HG02763 (cell line): ENCODE results near the gene UCP2.
"Not testable (repeated sequence)": the region's sequence is repeated elsewhere in the genome, so short reads cannot be mapped to it uniquely, and the experiment has no call there.

Source experiments
- ATAC-seq: cut with Tn5 transposase; IDR thresholded peaks from one replicate; pipeline ENCODE4 v1.9.1; 2021; ENCODE audit warnings: mild to moderate bottlenecking, moderate library complexity; ENCODE audit not compliant: unreplicated experiment

The UCP2 gene

GRCh38 chr11:73946798-73947458 lies 35.7 kb downstream of the UCP2 start:
- ATAC-seq, result no peak

GRCh38 chr11:73945396-73945795 lies 37.2 kb downstream of the UCP2 start:
- ATAC-seq, result no peak

GRCh38 chr11:73944901-73945300 lies 37.7 kb downstream of the UCP2 start:
- no peak for ATAC-seq

- no peak for ATAC-seq
Observed at GRCh38 chr11:73944085-73944484, 38.6 kb downstream of the UCP2 start.

GRCh38 chr11:73942010-73942409 lies 40.6 kb downstream of the UCP2 start:
- no peak for ATAC-seq

GRCh38 chr11:73940801-73941570 lies 41.7 kb downstream of the UCP2 start:
- ATAC-seq, result no peak

GRCh38 chr11:73939096-73939495 lies 43.5 kb downstream of the UCP2 start:
- ATAC-seq, result no peak

- ATAC-seq, result not testable (repeated sequence)
Observed at GRCh38 chr11:73936047-73936446, 46.6 kb downstream of the UCP2 start.

GRCh38 chr11:73932781-73933180 lies 49.9 kb downstream of the UCP2 start:
- no peak for ATAC-seq

GRCh38 chr11:73931951-73932350 lies 50.7 kb downstream of the UCP2 start:
- ATAC-seq, result no peak

- ATAC-seq, result no peak
Observed at GRCh38 chr11:73931039-73931645, 51.5 kb downstream of the UCP2 start.

GRCh38 chr11:73929388-73929787 lies 53.3 kb downstream of the UCP2 start:
- ATAC-seq, result no peak
